Adrenal gland (tissue), 12 donors: ENCODE data around the gene CREG1. TPM values are rescaled to one million over a fixed set of nuclear protein-coding genes. Genes with fewer than 3 reads are reported as not detected.

Source experiments
- DNase-seq, 7 donors: peaks; one replicate each; pipeline ENCODE4 v3.0.0-alpha.2; 2019 to 2020
- H3K27ac ChIP-seq, 5 donors: fragments of 200-600 bp; sonication (generic) in 4 of 5; 1 replicate in 3 of 5; 2 replicates in 2 of 5; pipeline versions ENCODE4 v1.5.1 to v1.8.0; 2016 to 2020; ENCODE audit warnings: mild to moderate bottlenecking in 1 of 5
- H3K27me3 ChIP-seq: fragments of 200-600 bp; 2 replicates; pipeline ENCODE4 v1.8.0; 2021
- H3K36me3 ChIP-seq, 2 donors: fragments of 200-600 bp; replicated peaks in 1 of 2; 1 replicate in 1 of 2; 2 replicates in 1 of 2; pipeline versions ENCODE4 v1.5.1 to v1.8.0; 2018 to 2022
- H3K4me1 ChIP-seq, 2 donors: fragments of 200-600 bp; replicated peaks in 1 of 2; 1 replicate in 1 of 2; 2 replicates in 1 of 2; pipeline versions ENCODE4 v1.5.1 to v1.8.0; 2018 to 2021
- H3K4me3 ChIP-seq, 4 donors: fragments of 200-600 bp; sonication (generic) in 3 of 4; one replicate each; pipeline ENCODE4 v1.5.1; 2016 to 2018
- H3K9me3 ChIP-seq, 3 donors: fragments of 200-600 bp; sonication (generic) in 1 of 3; replicated peaks in 1 of 3; 1 replicate in 2 of 3; 2 replicates in 1 of 3; pipeline versions ENCODE4 v1.5.1 to v1.8.0; 2016 to 2021
- POLR2A ChIP-seq, 2 donors: fragments of 450-650 bp; IDR thresholded peaks; one replicate each; pipeline ENCODE4 v1.6.1; 2017; ENCODE audit warnings: antibody characterized with exemption in 2 of 2, mild to moderate bottlenecking in 2 of 2, moderate library complexity in 1 of 2
- WGBS, 4 donors: extraction: QIAGEN DNeasy Blood & Tissue Kit in 2 of 4; methylation state at CpG; one replicate each; pipeline versions ENCODE4 v1.1.5 to v1.1.7; 2013 to 2017; 5-methylcytosine and 5-hydroxymethylcytosine counted together
- intact Hi-C, 2 donors: fragments of 100-400 bp; cut with DNase I; formaldehyde crosslinking; loops; one replicate each; pipeline versions ENCODE4 v1.14.1 to v1.15.0; 2022 to 2023
- polyA plus RNA-seq, 3 donors: library from polyadenylated mRNA; stranded (reverse); fragments of 200-250 nt in 2 of 3; fragments of 350-450 nt in 1 of 3; fragmentation: Illumina TruSeq in 1 of 3; extraction: RNeasy Lipid Tissue Mini Kit (QIAGEN cat#74804) in 1 of 3; gene quantifications; one replicate each; pipeline ENCODE4 v1.2.3, GENCODE V29; 2013 to 2014
- total RNA-seq, 9 donors: library from RNA; depleted of rRNA in 4 of 9; stranded (reverse); fragments of >200 nt in 4 of 9; fragments of 120-200 nt in 1 of 9; fragmentation: NEBNext Ultra II Directional in 1 of 9; extraction: Animal tissue kit (Norgen Biotek cat#: 25700) in 1 of 9; gene quantifications; one replicate each; pipeline versions ENCODE4 v1.1.0 to v1.2.4, GENCODE V29; 2013 to 2023
- TF ChIP-seq, protein P1 (sequence below), 6 experiments: fragments of 450-650 bp in 4 of 6; fragments of 200-600 bp in 2 of 6; sonication (generic) in 1 of 6; IDR thresholded peaks; 1 replicate in 5 of 6; 2 replicates in 1 of 6; pipeline versions ENCODE4 v1.5.1 to v1.8.0; 2016 to 2021; ENCODE audit warnings: antibody characterized with exemption in 6 of 6, mild to moderate bottlenecking in 2 of 6, moderate library complexity in 1 of 6
- donor health status: healthy with polysubstance abuse.
- donor health status: Bipolar disorder and iron deficiency.
- donor health status: DM: yes; HTN: yes; CAD: no.
- donor health status: DM: no; HTN: no; CAD: no.
- donor health status: DM: no; HTN: no; CAD: no.
- donor health status: DM: yes; HTN: yes; CAD: no.

CREG1 gene
- total and polyA plus RNA-seq, 12 donors: 69.8 to 605 (median 227) TPM

DNA sequence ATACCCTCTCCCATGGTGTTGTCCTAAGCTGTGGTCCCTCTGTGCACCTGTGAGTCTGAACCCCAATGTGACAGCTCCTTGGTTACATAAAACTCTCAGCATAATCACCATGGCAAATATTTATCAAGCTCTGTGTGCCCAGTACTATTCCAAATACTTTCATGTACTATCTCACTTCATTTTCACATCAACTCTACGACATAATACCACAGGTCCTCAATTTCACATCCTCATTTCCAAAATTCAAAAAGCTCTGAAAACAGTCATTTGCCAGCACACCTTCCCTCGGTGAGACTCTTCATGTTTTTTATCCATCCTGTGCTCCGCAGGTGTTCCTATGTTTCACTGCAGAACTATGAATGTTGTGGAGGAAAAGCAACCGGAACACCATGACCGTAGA lies 12.4 kb upstream of the CREG1 start:
- TF ChIP-seq POLR2A (IDR thresholded peaks at IDR 0.05): no peak
- TF ChIP-seq, protein P1, sequence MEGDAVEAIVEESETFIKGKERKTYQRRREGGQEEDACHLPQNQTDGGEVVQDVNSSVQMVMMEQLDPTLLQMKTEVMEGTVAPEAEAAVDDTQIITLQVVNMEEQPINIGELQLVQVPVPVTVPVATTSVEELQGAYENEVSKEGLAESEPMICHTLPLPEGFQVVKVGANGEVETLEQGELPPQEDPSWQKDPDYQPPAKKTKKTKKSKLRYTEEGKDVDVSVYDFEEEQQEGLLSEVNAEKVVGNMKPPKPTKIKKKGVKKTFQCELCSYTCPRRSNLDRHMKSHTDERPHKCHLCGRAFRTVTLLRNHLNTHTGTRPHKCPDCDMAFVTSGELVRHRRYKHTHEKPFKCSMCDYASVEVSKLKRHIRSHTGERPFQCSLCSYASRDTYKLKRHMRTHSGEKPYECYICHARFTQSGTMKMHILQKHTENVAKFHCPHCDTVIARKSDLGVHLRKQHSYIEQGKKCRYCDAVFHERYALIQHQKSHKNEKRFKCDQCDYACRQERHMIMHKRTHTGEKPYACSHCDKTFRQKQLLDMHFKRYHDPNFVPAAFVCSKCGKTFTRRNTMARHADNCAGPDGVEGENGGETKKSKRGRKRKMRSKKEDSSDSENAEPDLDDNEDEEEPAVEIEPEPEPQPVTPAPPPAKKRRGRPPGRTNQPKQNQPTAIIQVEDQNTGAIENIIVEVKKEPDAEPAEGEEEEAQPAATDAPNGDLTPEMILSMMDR (IDR thresholded peaks at IDR 0.05): no peak
- intact Hi-C loops: no loop called here
- Histone ChIP-seq H3K27me3 (no peaks in the 10 kb centered on the region), H3K9me3 (no peaks in the 10 kb centered on the region), H3K27ac (no peak overlapping the region), H3K36me3 (no peaks in the 10 kb centered on the region), H3K4me1 (peaks cover 0 to 4% of the 10 kb centered on the region in 2 donors), H3K4me3 (no peak overlapping the region)
- WGBS, 4 donors: 81 to 86% (median 82%) methylated on average over 5 of the region's 5 CpGs
- DNase-seq: no peak

DNA sequence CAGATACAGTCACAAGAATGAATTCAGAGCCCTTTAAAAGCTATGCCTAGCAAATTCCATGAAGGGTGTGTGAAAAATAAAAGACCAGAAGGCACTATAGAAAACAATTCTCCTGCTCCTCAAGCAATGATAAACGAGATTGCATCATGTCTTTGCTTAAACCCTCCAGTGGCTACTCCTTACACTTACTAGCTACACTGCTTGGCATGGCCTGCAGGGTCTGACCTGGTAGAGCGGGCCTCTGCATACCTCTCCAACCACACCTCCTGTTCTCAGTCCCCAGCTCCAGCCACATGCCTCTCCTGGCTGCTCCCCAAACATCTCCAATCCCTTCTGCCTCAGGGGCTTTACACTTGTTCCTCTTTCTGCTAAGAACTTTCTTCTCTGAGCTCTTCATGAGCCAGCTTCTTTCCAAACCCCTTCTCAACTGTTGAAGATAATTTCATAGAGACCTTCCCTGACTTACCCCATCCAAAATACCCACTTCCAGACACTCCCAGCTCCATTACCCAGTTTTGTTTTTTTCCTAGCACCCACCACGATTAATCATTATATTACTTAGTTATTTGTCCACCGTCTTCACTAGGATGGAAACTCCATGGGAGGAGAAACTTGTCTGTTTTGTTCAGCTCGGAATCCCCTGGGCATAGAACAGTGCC lies 11.2 kb upstream of the CREG1 start:
- intact Hi-C loops: no loop called here
- Histone ChIP-seq H3K36me3 (no peaks in the 10 kb centered on the region), H3K4me1 (peaks cover 0 to 4% of the 10 kb centered on the region in 2 donors), H3K27ac (no peak overlapping the region), H3K4me3 (no peak overlapping the region), H3K9me3 (no peaks in the 10 kb centered on the region), H3K27me3 (no peaks in the 10 kb centered on the region)
- TF ChIP-seq, protein P1 (IDR thresholded peaks at IDR 0.05): no peak
- TF ChIP-seq POLR2A (IDR thresholded peaks at IDR 0.05): no peak
- no peak for DNase-seq
- WGBS, 4 donors: 73 to 84% (median 78%) methylated on average over 5 of the region's 5 CpGs

DNA sequence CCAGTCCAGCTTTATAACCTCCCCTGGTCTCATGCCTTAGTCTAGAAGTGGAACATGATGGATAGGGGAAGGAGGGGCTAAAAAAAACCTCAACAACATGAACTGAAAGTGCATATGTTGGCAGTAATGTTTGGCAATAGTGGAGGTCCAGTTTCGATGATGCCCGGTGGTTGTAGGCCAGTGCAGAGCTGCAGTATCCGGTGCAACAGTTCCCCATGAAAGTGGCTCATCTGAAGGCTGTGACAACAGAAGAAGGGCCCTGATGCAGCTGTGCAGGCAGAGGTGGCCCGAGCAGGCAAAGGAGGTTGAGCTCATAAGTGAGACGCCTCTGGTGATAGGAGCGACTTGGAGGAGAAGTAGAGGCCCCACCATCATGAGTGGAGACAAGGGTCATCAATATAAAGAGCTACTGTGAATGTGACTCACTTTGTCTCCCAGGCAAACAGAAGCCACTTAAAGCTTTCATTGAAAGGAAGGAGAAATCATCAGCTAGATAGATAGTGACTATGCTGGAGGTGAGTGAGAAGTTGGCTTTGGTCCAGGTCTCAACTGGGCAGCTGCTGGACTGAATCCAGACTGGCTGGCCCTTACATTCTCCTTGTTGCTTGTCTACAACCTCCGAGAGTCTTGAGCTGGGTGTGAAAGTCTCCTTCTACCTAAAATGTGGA lies 10.2 kb upstream of the CREG1 start:
- no peaks in the 10 kb centered on the region for H3K36me3 ChIP-seq
- intact Hi-C loops: no loop called here
- H3K27me3 ChIP-seq: no peaks in the 10 kb centered on the region
- 56 to 67% (median 65%) methylated on average over 6 to 7 of the region's 7 CpGs for WGBS, 4 donors
- peaks cover 0 to 4% of the 10 kb centered on the region in 2 donors for H3K4me1 ChIP-seq
- DNase-seq: peak in 4 of 7 donors; percentile 34 to 67 (median 52)
- no peak overlapping the region for H3K4me3 ChIP-seq
- H3K27ac ChIP-seq: peak overlapping the region in 1 of 5 donors; percentile 47
- TF ChIP-seq, protein P1 (IDR thresholded peaks at IDR 0.05): no peak
- TF ChIP-seq POLR2A (IDR thresholded peaks at IDR 0.05): no peak
- H3K9me3 ChIP-seq: no peaks in the 10 kb centered on the region

DNA sequence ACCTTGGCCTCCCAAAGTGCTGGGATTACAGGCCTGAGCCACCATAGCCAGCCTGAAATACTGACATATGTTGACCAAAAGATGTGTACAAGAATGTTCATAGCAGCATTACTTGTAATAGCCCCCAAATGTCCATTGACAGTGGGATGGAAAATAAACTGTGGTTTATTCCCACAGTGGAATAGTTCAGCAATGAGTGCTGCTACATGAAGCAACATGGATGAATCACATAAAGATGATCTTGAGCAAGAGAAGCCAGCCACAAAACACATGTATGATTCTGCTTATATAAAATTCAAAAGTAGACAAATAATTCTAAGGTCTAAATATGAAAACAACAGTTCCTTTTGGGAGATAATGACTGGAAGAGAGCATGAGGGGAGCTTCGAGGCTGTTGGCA lies 9.1 kb upstream of the CREG1 start:
- intact Hi-C loops: no loop called here
- H3K27ac ChIP-seq: no peak overlapping the region
- DNase-seq: no peak
- 33 to 84% (median 81%) methylated on average over 1 of the region's 1 CpG for WGBS, 4 donors
- H3K4me1 ChIP-seq: peaks cover 0 to 4% of the 10 kb centered on the region in 2 donors
- no peaks in the 10 kb centered on the region for H3K27me3 ChIP-seq
- H3K36me3 ChIP-seq: no peaks in the 10 kb centered on the region
- TF ChIP-seq, protein P1 (IDR thresholded peaks at IDR 0.05): no peak
- TF ChIP-seq POLR2A (IDR thresholded peaks at IDR 0.05): no peak
- no peaks in the 10 kb centered on the region for H3K9me3 ChIP-seq
- no peak overlapping the region for H3K4me3 ChIP-seq
